Measurements from ENCODE around the gene GALNT2. TPM values are rescaled to one million over a fixed set of nuclear protein-coding genes. Genes with fewer than 3 reads are reported as not detected.

Gene GALNT2
- total RNA-seq, 1 donor from 2014 or later: 60.7 TPM

DNA sequence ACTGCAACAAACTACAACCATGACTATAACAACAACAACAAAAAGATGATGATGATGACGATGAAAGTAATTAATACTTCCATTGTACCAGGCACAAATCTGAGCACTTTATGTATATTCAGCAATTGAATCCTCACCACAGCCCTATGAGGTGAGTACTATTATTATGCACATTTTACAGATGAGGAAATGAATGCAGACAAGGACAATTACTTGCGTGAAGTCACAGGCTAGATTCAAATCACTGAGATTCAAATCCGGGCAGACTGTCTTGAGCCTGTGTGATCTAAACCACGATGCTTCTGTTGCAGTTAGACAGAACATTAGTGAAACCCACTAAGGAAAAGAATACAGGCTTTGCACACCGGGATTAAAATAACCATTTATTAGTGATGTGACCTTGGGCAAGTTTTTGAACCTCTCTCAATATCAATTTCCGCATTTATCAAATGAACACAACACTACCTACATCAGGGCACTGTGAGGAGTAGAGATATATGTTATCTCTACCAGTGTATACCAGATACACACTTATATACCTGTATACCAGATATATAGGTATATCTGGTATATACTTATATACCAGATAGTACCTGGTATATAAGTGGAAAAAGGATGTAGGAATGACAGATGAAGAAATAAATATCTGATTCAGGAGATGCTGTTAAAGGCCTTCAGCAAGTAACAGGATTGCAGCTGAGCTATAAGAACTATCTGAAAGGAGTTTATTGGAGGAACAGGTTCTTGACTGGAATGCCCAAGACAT, 34.3 kb upstream of the GALNT2 start:
- Histone ChIP-seq H3K36me3 (ENCODE audit: control insufficient read depth, insufficient read depth, low read length) (no peaks in the 10 kb centered on the region), H3K27me3 (ENCODE audit: control insufficient read depth, insufficient read depth, low read length) (no peaks in the 10 kb centered on the region), H3K4me3 (ENCODE audit: low read depth, low read length) (no peak overlapping the region)
- TF ChIP-seq, protein P1, sequence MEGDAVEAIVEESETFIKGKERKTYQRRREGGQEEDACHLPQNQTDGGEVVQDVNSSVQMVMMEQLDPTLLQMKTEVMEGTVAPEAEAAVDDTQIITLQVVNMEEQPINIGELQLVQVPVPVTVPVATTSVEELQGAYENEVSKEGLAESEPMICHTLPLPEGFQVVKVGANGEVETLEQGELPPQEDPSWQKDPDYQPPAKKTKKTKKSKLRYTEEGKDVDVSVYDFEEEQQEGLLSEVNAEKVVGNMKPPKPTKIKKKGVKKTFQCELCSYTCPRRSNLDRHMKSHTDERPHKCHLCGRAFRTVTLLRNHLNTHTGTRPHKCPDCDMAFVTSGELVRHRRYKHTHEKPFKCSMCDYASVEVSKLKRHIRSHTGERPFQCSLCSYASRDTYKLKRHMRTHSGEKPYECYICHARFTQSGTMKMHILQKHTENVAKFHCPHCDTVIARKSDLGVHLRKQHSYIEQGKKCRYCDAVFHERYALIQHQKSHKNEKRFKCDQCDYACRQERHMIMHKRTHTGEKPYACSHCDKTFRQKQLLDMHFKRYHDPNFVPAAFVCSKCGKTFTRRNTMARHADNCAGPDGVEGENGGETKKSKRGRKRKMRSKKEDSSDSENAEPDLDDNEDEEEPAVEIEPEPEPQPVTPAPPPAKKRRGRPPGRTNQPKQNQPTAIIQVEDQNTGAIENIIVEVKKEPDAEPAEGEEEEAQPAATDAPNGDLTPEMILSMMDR (IDR thresholded peaks at IDR 0.05; ENCODE audit: insufficient read depth, low read length, poor library complexity, severe bottlenecking): no peak
- DNase-seq (ENCODE audit: low read depth): no peak

DNA sequence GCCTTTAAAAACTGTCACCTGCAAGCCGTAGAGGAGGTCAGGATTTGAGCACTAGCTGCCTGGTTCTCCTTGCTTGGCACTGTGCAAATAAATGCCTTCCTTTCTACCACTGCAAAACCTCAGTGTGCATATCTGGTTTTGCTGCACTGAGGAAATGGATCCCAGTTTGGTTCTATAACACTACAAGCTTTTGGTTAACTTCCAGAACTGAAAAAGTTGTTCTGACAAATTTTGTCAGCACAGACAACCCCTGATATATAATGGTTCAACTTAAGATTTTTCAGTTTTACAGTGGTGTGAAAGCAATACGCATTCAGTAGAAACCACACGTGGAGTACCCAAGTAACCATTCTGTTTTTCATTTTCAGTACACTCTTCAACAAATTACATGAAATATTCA, 29.8 kb upstream of the GALNT2 start:
- Histone ChIP-seq H3K36me3 (ENCODE audit: control insufficient read depth, insufficient read depth, low read length) (no peaks in the 10 kb centered on the region), H3K27me3 (ENCODE audit: control insufficient read depth, insufficient read depth, low read length) (no peaks in the 10 kb centered on the region), H3K4me3 (ENCODE audit: low read depth, low read length) (no peak overlapping the region)
- no peak for DNase-seq (ENCODE audit: low read depth)
- TF ChIP-seq, protein P1 (IDR thresholded peaks at IDR 0.05; ENCODE audit: insufficient read depth, low read length, poor library complexity, severe bottlenecking): no peak

DNA sequence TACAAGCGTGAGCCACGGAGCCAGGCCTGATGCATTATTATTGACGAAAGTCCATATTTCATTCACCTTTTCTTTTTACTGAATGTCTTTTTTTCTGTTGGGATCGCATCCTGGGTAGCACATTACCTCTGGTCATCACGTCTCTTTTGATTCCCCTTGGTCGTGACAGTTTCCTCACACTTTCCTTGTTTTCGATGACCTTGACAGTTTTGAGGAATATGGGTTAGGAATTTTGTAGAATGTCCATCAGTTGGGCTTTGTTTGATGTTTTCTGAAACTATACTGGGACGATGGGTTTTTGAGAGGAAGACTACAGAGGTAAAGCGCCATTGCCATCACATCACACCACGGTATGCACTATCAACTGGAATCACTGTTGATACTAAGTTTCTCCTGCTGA, 26.6 kb upstream of the GALNT2 start:
- Histone ChIP-seq H3K27me3 (ENCODE audit: control insufficient read depth, insufficient read depth, low read length) (no peaks in the 10 kb centered on the region), H3K36me3 (ENCODE audit: control insufficient read depth, insufficient read depth, low read length) (no peaks in the 10 kb centered on the region), H3K4me3 (ENCODE audit: low read depth, low read length) (no peak overlapping the region)
- TF ChIP-seq, protein P1 (IDR thresholded peaks at IDR 0.05; ENCODE audit: insufficient read depth, low read length, poor library complexity, severe bottlenecking): no peak
- DNase-seq (ENCODE audit: low read depth): no peak

DNA sequence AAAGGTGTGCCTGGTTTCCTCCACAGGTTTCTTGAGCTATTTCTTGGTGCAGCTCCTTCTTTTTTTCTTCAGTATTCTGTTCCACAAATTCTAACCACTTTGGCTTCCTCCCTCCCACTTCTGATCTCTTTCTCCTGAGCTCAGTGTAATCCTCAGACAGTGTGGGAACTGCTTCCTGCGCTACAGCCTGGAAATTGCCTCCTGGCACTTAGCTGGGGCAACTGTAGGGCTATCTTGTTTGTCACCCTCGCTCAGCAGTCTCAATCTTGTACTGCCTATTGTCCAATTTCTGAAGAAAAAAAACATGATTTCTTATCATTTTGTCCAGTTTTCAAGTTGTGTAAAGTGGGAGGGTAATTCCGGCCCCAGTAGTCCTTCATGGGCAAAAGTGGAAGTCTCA, 24.0 kb upstream of the GALNT2 start:
- Histone ChIP-seq H3K36me3 (ENCODE audit: control insufficient read depth, insufficient read depth, low read length) (no peaks in the 10 kb centered on the region), H3K4me3 (ENCODE audit: low read depth, low read length) (no peak overlapping the region), H3K27me3 (ENCODE audit: control insufficient read depth, insufficient read depth, low read length) (no peaks in the 10 kb centered on the region)
- TF ChIP-seq, protein P1 (IDR thresholded peaks at IDR 0.05; ENCODE audit: insufficient read depth, low read length, poor library complexity, severe bottlenecking): no peak
- no peak for DNase-seq (ENCODE audit: low read depth)

DNA sequence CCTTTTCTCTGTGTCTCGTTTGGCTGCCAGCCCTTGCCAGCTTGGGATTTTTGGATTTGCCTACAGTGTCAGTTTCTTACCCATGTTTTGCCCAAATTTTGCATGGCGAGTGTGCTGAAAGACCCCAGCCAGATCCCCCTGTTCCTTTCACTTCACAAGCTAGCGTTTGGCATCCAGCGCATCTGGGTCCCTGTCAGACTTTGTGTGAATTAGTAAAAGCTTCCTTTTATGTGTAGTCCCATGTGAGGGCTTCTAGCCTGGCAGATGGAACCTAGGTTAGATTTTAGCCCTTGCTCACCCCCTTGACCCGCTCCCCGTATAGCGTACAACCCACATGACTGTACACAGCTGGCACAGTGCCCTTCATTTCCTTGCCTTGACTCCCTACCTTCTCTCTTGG, 22.3 kb upstream of the GALNT2 start:
- Histone ChIP-seq H3K4me3 (ENCODE audit: low read depth, low read length) (no peak overlapping the region), H3K36me3 (ENCODE audit: control insufficient read depth, insufficient read depth, low read length) (no peaks in the 10 kb centered on the region), H3K27me3 (ENCODE audit: control insufficient read depth, insufficient read depth, low read length) (no peaks in the 10 kb centered on the region)
- DNase-seq (ENCODE audit: low read depth): no peak
- TF ChIP-seq, protein P1 (IDR thresholded peaks at IDR 0.05; ENCODE audit: insufficient read depth, low read length, poor library complexity, severe bottlenecking): no peak

Data from kidney epithelial cell (primary cell).